GM19035 (cell line): Measurements from ENCODE around the gene ZNF415.
"Not testable (repeated sequence)": the region's sequence is repeated elsewhere in the genome, so short reads cannot be mapped to it uniquely, and the experiment has no call there.

Experiments used
- ATAC-seq: cut with Tn5 transposase; IDR thresholded peaks from one replicate; pipeline ENCODE4 v1.9.1; 2021; ENCODE audit not compliant: unreplicated experiment

The ZNF415 gene

GRCh38 chr19:53132141-53132991 is at the start of gene ZNF415:
ZNF415 (minus strand) TSS chr19:53132910; CDS start chr19:53122676, 10,234 bp downstream.
- ATAC-seq = no peak

GRCh38 chr19:53182202-53182601 is 49.5 kb upstream of the ZNF415 start:
- ATAC-seq = no peak

- no peak for ATAC-seq
Measured at GRCh38 chr19:53177986-53178385, 45.3 kb upstream of the ZNF415 start.

GRCh38 chr19:53172889-53173288 is 40.2 kb upstream of the ZNF415 start:
- no peak for ATAC-seq

GRCh38 chr19:53165691-53166091 is 33.0 kb upstream of the ZNF415 start:
- ATAC-seq = no peak

GRCh38 chr19:53161123-53161522 is 28.4 kb upstream of the ZNF415 start:
- ATAC-seq = no peak

- ATAC-seq = no peak
Measured at GRCh38 chr19:53160350-53160749, 27.6 kb upstream of the ZNF415 start.

GRCh38 chr19:53158119-53158656 is 25.5 kb upstream of the ZNF415 start:
- no peak for ATAC-seq

GRCh38 chr19:53157626-53158025 is 24.9 kb upstream of the ZNF415 start:
- ATAC-seq = no peak

- ATAC-seq = no peak
Measured at GRCh38 chr19:53156850-53157249, 24.1 kb upstream of the ZNF415 start.

- no peak for ATAC-seq
Measured at GRCh38 chr19:53147645-53148044, 14.9 kb upstream of the ZNF415 start.

- no peak for ATAC-seq
Measured at GRCh38 chr19:53140351-53140750, 7.6 kb upstream of the ZNF415 start.

- no peak for ATAC-seq
Measured at GRCh38 chr19:53136432-53136831, 3.7 kb upstream of the ZNF415 start.

GRCh38 chr19:53131727-53132126 is 983 bp downstream of the ZNF415 start:
- no peak for ATAC-seq

- no peak for ATAC-seq
Measured at GRCh38 chr19:53131085-53131590, 1.6 kb downstream of the ZNF415 start.

GRCh38 chr19:53130506-53130905 is 2.2 kb downstream of the ZNF415 start:
- ATAC-seq = no peak

GRCh38 chr19:53126733-53127526 is 5.8 kb downstream of the ZNF415 start:
- not testable (repeated sequence) for ATAC-seq

- ATAC-seq = no peak
Measured at GRCh38 chr19:53123400-53123799, 9.3 kb downstream of the ZNF415 start.

- ATAC-seq = no peak
Measured at GRCh38 chr19:53112286-53112685, 20.4 kb downstream of the ZNF415 start.

- no peak for ATAC-seq
Measured at GRCh38 chr19:53109527-53109926, 23.2 kb downstream of the ZNF415 start.
